HG03342 (cell line): ENCODE results near the gene MECR.
A peak's percentile ranks its signal among the peaks of the same experiment; 100 is the strongest.

Source experiments
- ATAC-seq: cut with Tn5 transposase; IDR thresholded peaks from one replicate; pipeline ENCODE4 v1.9.1; 2021; ENCODE audit warnings: mild to moderate bottlenecking, moderate library complexity; ENCODE audit not compliant: unreplicated experiment

The MECR gene

GRCh38 chr1:29230553-29231378 is at the start of gene MECR:
TSS of gene MECR (minus strand) at chr1:29230934. CDS start at chr1:29230906, 28 bp downstream.
- peak; percentile 93 for ATAC-seq

- no peak for ATAC-seq
These were observed 49.2 kb upstream of the MECR start for GRCh38 chr1:29279951-29280391.

GRCh38 chr1:29279406-29279805 is 48.7 kb upstream of the MECR start:
- no peak for ATAC-seq

- no peak for ATAC-seq
These were observed 47.4 kb upstream of the MECR start for GRCh38 chr1:29278124-29278523.

GRCh38 chr1:29275435-29275834 is 44.7 kb upstream of the MECR start:
- ATAC-seq: no peak

- no peak for ATAC-seq
These were observed 41.6 kb upstream of the MECR start for GRCh38 chr1:29272147-29272907.

GRCh38 chr1:29271724-29272123 is 41.0 kb upstream of the MECR start:
- ATAC-seq: no peak

- ATAC-seq: no peak
These were observed 40.3 kb upstream of the MECR start for GRCh38 chr1:29270929-29271521.

GRCh38 chr1:29269382-29269781 is 38.6 kb upstream of the MECR start:
- ATAC-seq: no peak

- no peak for ATAC-seq
These were observed 36.8 kb upstream of the MECR start for GRCh38 chr1:29267321-29268070.

- no peak for ATAC-seq
These were observed 36.2 kb upstream of the MECR start for GRCh38 chr1:29266912-29267311.

- ATAC-seq: no peak
These were observed 34.1 kb upstream of the MECR start for GRCh38 chr1:29264773-29265389.

- ATAC-seq: no peak
These were observed 29.8 kb upstream of the MECR start for GRCh38 chr1:29260531-29260930.

- ATAC-seq: no peak
These were observed 29.2 kb upstream of the MECR start for GRCh38 chr1:29259802-29260441.

- ATAC-seq: no peak
These were observed 28.5 kb upstream of the MECR start for GRCh38 chr1:29258976-29259801.

GRCh38 chr1:29258189-29258975 is 27.6 kb upstream of the MECR start:
- ATAC-seq: no peak

GRCh38 chr1:29256979-29257804 is 26.5 kb upstream of the MECR start:
- no peak for ATAC-seq

- no peak for ATAC-seq
These were observed 25.7 kb upstream of the MECR start for GRCh38 chr1:29256394-29256793.
